ENCODE data around the gene MRPL52.
"Not testable (repeated sequence)": the region's sequence is repeated elsewhere in the genome, so short reads cannot be mapped to it uniquely, and the experiment has no call there.

MRPL52 gene

GRCh38 chr14:22839159-22839779, 9.6 kb downstream of the MRPL52 start:
- DNase-seq (ENCODE audit: low read depth), result no peak

DNA sequence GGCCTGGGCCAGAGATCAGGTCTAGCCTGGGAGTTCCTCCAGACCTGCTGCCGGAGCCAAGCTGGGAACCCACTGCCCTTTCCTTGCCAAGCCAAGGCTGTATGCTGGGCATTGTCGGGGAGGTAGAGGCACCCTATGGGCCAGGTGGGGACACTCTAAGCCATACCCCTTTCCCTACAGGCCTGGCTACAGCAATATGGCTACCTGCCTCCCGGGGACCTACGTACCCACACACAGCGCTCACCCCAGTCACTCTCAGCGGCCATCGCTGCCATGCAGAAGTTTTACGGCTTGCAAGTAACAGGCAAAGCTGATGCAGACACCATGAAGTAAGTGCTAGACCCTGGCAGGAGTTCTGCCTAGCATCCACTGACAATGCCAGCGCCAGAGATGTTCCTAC, 11.6 kb downstream of the MRPL52 start:
- DNase-seq (ENCODE audit: low read depth), result no peak

- DNase-seq (ENCODE audit: low read depth), result no peak
These were observed 12.1 kb downstream of the MRPL52 start for GRCh38 chr14:22841769-22842168.

DNA sequence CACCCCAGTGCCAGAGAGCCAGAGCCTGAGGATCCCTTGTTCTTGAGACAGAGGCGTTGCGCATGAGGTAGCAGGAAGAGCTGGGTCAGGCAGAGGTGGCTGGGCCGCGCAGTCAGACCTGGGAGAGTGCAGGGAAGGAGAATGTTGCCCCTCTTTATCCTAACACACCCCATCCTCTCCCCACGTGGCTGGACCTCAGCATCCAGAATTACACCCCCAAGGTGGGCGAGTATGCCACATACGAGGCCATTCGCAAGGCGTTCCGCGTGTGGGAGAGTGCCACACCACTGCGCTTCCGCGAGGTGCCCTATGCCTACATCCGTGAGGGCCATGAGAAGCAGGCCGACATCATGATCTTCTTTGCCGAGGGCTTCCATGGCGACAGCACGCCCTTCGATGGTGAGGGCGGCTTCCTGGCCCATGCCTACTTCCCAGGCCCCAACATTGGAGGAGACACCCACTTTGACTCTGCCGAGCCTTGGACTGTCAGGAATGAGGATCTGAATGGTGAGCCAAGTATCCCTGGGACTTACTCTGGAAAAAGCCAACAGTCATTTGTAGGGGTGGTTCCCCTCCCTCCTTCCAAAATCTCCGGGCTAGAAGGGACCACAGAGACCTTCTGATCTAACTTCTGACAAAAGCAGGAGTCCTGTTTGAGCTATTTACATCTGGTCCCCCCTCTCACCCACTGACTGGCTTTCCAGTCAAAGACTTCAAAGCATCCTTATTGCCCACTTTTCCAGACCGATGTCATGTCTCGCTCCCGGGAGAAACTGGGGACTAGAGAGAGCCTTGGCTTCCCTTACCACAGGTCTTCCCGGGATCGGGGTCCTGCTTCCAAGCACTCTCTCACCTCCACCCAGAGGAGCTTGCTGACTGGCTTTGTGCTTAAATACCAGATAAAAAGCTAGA, 12.8 kb downstream of the MRPL52 start:
- DNase-seq (ENCODE audit: low read depth), result no peak

- no peak for DNase-seq (ENCODE audit: low read depth)
These were observed 13.6 kb downstream of the MRPL52 start for GRCh38 chr14:22843123-22843925.

GRCh38 chr14:22844221-22845102, 14.8 kb downstream of the MRPL52 start:
- no peak for DNase-seq (ENCODE audit: low read depth)

- DNase-seq (ENCODE audit: low read depth), result no peak
These were observed 15.4 kb downstream of the MRPL52 start for GRCh38 chr14:22845103-22845394.

DNA sequence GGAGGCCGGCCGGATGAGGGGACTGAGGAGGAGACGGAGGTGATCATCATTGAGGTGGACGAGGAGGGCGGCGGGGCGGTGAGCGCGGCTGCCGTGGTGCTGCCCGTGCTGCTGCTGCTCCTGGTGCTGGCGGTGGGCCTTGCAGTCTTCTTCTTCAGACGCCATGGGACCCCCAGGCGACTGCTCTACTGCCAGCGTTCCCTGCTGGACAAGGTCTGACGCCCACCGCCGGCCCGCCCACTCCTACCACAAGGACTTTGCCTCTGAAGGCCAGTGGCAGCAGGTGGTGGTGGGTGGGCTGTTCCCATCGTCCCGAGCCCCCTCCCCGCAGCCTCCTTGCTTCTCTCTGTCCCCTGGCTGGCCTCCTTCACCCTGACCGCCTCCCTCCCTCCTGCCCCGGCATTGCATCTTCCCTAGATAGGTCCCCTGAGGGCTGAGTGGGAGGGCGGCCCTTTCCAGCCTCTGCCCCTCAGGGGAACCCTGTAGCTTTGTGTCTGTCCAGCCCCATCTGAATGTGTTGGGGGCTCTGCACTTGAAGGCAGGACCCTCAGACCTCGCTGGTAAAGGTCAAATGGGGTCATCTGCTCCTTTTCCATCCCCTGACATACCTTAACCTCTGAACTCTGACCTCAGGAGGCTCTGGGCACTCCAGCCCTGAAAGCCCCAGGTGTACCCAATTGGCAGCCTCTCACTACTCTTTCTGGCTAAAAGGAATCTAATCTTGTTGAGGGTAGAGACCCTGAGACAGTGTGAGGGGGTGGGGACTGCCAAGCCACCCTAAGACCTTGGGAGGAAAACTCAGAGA, 16.3 kb downstream of the MRPL52 start:
- no peak for DNase-seq (ENCODE audit: low read depth)

DNA sequence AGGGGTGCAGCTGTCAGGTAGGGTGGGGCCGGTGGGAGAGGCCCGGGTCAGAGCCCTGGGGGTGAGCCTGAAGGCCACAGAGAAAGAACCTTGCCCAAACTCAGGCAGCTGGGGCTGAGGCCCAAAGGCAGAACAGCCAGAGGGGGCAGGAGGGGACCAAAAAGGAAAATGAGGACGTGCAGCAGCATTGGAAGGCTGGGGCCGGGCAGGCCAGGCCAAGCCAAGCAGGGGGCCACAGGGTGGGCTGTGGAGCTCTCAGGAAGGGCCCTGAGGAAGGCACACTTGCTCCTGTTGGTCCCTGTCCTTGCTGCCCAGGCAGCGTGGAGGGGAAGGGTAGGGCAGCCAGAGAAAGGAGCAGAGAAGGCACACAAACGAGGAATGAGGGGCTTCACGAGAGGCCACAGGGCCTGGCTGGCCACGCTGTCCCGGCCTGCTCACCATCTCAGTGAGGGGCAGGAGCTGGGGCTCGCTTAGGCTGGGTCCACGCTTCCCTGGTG, 17.2 kb downstream of the MRPL52 start:
- no peak for DNase-seq (ENCODE audit: low read depth)

DNA sequence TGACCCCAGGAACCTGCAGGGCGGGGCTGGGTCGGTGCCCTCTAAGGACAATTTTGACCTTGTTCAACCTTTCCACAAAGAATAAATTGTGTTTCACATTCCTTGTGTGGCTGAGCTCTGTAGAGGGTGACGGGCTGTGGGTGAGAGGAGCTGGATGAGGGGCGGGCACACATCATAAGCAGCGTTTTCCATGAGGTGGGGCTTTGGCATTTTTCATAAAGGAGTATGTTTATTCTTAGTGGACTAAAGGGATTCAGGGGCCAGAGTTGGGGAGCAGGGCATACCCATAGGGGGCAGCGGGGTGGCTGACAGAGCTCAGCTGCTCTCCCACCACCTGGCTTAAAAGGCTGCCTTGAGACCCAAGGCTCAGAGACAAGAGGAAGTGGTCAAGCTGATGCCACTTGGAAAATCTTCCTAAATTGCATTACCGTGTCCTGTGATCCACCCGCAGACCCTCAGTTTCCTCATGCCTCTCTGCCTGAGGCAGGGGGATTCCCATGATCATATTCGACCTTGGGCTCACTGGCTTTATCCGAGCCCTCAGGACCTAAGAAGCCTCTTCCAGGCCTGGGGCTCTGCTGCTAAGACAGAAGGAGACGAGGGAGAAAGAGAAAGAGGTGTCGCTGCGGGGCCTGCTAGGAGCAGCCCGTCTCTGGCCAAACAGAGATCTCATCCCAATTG, 18.1 kb downstream of the MRPL52 start:
- no peak for DNase-seq (ENCODE audit: low read depth)

DNA sequence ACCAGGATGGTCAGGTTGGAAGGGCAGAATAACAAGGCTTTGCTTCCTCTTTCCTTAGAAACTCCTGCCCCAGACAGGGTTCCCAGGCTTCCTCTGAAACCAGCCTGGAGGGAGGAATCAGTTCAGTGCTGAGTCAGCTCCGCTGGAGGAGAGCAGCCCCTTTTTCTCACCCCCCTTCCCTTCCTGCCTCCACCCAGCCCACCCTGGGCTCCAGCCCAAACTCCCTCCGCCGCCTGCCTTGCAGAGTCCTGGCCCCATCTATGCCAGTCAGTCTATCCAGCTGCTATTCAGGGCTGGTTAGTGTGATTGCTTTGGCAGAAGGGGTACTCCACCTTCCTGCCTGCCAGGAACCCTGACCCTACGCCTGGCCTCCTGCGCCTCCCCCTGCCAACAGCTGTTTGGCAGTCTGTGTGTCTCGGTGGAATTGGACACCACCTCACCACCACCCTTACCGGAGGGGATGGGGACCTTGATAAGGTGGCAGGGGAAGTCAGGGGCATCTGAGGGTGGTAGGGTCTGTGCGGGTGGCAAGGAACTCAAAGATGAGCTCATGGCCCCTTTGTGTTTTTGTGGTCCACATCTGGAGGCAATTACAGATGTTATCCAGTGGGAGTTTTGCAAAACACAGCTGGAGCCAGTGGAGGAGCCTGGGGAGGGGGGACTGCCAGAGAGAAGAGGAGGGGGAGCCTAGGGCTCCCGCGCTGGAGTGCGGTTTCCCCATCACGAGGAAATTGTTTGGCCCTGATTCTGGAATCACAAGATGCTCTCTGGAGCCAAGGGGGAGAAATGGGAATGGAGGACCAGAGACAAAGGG, 18.9 kb downstream of the MRPL52 start:
- DNase-seq (ENCODE audit: low read depth), result no peak

DNA sequence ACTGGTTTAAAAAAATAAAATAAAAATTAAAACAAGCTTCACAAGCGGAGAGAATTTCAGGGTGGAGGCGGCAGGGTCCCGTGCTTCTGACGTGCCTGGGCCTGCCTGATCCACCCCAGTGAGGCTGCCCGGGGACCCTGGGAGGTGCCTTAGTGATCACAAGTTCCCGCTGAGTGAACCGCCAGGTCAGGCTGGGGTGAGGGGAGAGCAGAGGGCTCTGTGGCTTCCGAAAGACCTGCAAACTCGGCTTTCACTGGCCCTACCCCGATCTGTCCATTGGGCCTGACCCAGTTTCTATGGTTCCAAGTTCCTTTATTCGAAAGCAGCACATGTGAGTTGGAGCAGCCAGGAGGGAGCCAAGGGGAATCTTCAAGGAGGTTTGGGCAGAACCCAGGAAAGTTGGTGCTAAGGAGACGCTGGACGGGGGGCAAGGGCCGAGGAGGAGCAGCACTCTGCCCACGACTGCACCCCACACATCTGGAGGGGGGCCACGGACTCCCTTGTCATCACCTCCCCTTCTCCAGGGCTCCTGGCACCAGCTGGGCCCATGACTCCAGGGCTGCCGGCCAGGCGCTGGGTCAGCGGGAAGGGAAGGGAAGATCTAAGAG, 19.6 kb downstream of the MRPL52 start:
- DNase-seq (ENCODE audit: low read depth), result no peak

- DNase-seq (ENCODE audit: low read depth), result no peak
These were observed 21.5 kb downstream of the MRPL52 start for GRCh38 chr14:22850944-22851764.

DNA sequence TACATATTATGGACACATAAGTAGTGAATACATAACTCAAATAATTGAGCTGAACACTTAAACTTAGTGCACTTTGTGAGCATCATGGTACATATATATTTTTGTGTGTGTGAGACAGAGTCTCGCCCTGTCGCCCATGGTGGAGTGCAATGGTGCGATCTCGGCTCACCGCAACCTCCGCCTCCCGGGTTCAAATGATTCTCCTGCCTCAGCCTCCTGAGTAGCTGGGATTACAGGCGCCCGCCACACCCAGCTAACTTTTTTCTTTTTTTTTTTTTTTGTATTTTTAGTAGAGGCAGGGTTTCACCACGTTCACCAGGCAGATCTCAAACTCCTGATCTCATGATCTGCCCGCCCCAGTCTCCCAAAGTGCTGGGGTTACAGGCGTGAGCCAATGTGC, 22.5 kb downstream of the MRPL52 start:
- DNase-seq (ENCODE audit: low read depth), result not testable (repeated sequence)

DNA sequence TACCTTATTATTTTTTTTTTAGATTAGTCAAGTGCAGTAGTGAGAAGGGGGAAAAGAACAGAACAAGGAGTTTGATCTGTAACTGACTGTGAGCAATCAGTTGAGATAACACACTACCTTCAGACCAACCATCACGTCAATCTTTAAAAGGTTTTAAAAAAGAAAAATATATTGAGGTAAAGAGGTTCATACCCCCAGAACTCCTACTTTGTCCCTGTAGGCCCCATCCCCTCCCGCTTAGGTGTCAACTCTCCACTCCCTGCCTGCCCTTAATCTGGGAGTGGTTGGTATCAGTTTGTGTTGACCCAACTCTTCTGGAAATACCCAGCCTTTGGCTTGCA, 22.9 kb downstream of the MRPL52 start:
- DNase-seq (ENCODE audit: low read depth), result no peak

- peak; percentile 90 for DNase-seq (ENCODE audit: low read depth)
These were observed 23.5 kb downstream of the MRPL52 start for GRCh38 chr14:22852940-22853767.

DNA sequence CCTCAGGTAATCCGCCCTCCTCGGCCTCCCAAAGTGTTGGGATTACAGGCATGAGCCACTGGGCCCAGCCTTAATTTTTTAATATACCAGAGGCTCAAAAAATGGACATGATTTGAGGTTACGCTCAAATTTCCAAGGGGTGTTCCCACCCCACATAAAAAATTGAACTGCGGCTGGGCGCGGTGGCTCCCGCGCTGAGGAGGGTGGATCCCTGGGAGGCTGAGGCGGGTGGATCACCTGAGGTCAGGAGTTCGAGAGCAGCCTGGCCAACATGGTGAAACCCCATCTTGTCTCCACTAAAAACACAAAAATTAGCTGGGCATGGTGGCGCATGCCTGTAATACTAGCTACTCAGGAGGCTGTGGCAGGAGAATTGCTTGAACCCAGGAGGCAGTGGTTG, 24.6 kb downstream of the MRPL52 start:
- DNase-seq (ENCODE audit: low read depth), result not testable (repeated sequence)
